Endometrium (tissue), 2 donors: Measurements from ENCODE around the gene PTPN4.
"Not testable (repeated sequence)": the region's sequence is repeated elsewhere in the genome, so short reads cannot be mapped to it uniquely, and the experiment has no call there.

ENCODE experiments used
- FAIRE-seq: peaks from 2 replicates; lab custom pipeline; 2012; peaks lifted over from hg19 to GRCh38; lab: Jason Lieb, UNC
- donor health status: control.
- donor health status: control.

Gene PTPN4

GRCh38 chr2:120017201-120017600, 257.5 kb downstream of the PTPN4 start:
- no peak for FAIRE-seq

GRCh38 chr2:120018549-120018948, 258.8 kb downstream of the PTPN4 start:
- no peak for FAIRE-seq

GRCh38 chr2:120020554-120020953, 260.8 kb downstream of the PTPN4 start:
- no peak for FAIRE-seq

- not testable (repeated sequence) for FAIRE-seq
Observed at GRCh38 chr2:120022505-120022904, 262.8 kb downstream of the PTPN4 start.

- no peak for FAIRE-seq
Observed at GRCh38 chr2:120026890-120027289, 267.2 kb downstream of the PTPN4 start.

- no peak for FAIRE-seq
Observed at GRCh38 chr2:120028795-120029194, 269.1 kb downstream of the PTPN4 start.

DNA sequence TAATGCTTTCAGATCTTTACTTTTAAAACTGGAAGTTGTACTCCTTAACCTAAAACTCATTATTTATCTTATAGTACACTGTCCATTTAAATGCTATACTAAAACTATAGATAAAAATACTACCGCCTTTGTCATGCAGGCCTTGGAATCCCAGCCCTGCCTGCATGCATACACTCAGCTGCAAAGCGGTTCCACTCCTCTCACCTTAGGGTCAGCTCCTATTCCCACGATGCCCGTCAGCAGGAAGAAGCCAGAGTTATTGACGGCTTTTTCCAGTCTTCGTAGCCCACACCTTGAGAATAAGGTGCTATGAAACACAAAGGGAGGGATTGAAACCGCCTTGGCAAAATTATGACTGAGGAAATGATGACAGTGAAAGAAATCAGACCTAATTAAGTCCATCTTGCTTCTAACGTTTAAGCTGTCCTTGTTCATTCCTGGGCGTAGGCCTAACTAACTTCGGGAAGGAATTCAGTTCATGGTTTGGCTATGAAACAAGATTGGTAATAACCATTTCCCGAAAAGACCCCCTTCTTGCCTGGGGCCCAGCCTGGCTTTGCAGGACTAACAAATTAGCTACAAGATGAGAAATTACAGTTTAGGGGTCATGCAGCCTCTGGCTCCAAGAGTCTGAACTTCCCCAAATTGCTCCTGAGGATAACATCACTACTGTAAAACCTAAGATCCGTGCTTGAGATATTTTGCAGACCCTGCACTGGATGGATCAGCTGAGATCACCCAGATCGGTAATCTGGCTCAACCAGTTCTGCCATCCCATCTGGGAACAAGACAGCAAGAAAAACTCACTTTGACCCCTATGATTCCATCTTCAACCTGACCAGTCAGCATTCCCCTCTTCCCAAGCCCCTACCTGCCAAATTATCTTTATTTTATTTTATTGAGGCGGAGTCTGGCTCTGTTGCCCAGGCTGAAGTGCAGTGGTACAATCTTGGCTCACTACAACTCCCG, 270.2 kb downstream of the PTPN4 start:
- FAIRE-seq = no peak

GRCh38 chr2:120032297-120032696, 272.6 kb downstream of the PTPN4 start:
- no peak for FAIRE-seq
